Upper lobe of right lung (tissue), 1 donor: ENCODE measurements around the gene FAM114A2. TPM values are rescaled to one million over a fixed set of nuclear protein-coding genes. Genes with fewer than 3 reads are reported as not detected.
A peak's percentile ranks its signal among the peaks of the same experiment; 100 is the strongest.

ENCODE experiments used
- ATAC-seq: fragments of 200-7000 bp; cut with Tn5 transposase; one replicate; pipeline ENCODE4 v1.9.1; 2020; ENCODE audit warnings: mild to moderate bottlenecking, moderate library complexity
- DNase-seq: peaks from one replicate; pipeline ENCODE4 v3.0.0-alpha.2; 2020
- H3K27ac ChIP-seq: fragments of 200-600 bp; one replicate; pipeline ENCODE4 v1.8.0; 2022
- H3K27me3 ChIP-seq: fragments of 200-600 bp; one replicate; pipeline ENCODE4 v1.8.0; 2022; ENCODE audit warnings: mild to moderate bottlenecking
- H3K36me3 ChIP-seq: fragments of 200-600 bp; one replicate; pipeline ENCODE4 v1.8.0; 2022
- H3K4me1 ChIP-seq: fragments of 200-600 bp; one replicate; pipeline ENCODE4 v1.8.0; 2022
- H3K4me3 ChIP-seq: fragments of 200-600 bp; one replicate; pipeline ENCODE4 v1.8.0; 2022; ENCODE audit warnings: mild to moderate bottlenecking
- H3K9me3 ChIP-seq: fragments of 200-600 bp; one replicate; pipeline ENCODE4 v1.8.0; 2022
- CTCF ChIP-seq: fragments of 200-600 bp; IDR thresholded peaks from one replicate; pipeline ENCODE4 v1.8.0; 2022; ENCODE audit warnings: antibody characterized with exemption
- intact Hi-C: fragments of 100-400 bp; cut with DNase I; formaldehyde crosslinking; loops from one replicate; pipeline ENCODE4 v1.11.0; 2022
- total RNA-seq: library from RNA; stranded (reverse); fragmentation: NEBNext Ultra II Directional; extraction: Animal tissue kit (Norgen Biotek cat#: 25700); gene quantifications from one replicate; pipeline ENCODE4 v1.2.1, GENCODE V29; 2021
- donor health status: DM: no; HTN: yes; CAD: no; lungs with severe emphysema.

Gene FAM114A2
- total RNA-seq, 1 donor from 2014 or later, result 37.4 TPM

- no peak overlapping the region for H3K27ac ChIP-seq
- ATAC-seq, result no peak
- intact Hi-C loops, result no loop called here
Measured at GRCh38 chr5:154047324-154047723, 8.6 kb upstream of the FAM114A2 start.

GRCh38 chr5:154046486-154046885 lies 7.8 kb upstream of the FAM114A2 start:
- H3K27me3 ChIP-seq, result no peaks in the 10 kb centered on the region
- no peak overlapping the region for H3K27ac ChIP-seq
- DNase-seq (no peak), ATAC-seq (no peak)
- no peak for TF ChIP-seq CTCF
- H3K36me3 ChIP-seq, result peaks cover 17% of the 10 kb centered on the region
- intact Hi-C loops, result no loop called here
- H3K9me3 ChIP-seq, result no peaks in the 10 kb centered on the region
- H3K4me3 ChIP-seq, result no peak overlapping the region
- peaks cover 15% of the 10 kb centered on the region for H3K4me1 ChIP-seq

More at GRCh38 chr5:154047324-154047723, 8.6 kb upstream of the FAM114A2 start:
- Histone ChIP-seq H3K27me3 (no peaks in the 10 kb centered on the region), H3K4me3 (no peak overlapping the region), H3K4me1 (peaks cover 11% of the 10 kb centered on the region), H3K9me3 (no peaks in the 10 kb centered on the region), H3K36me3 (peaks cover 23% of the 10 kb centered on the region)
- no peak for TF ChIP-seq CTCF
- no peak for DNase-seq

- Histone ChIP-seq H3K4me1 (peaks cover 33% of the 10 kb centered on the region), H3K4me3 (no peak overlapping the region), H3K27ac (no peak overlapping the region), H3K27me3 (no peaks in the 10 kb centered on the region), H3K36me3 (peaks cover 2% of the 10 kb centered on the region), H3K9me3 (no peaks in the 10 kb centered on the region)
- ATAC-seq (no peak), DNase-seq (no peak)
- intact Hi-C loops, result no loop called here
- no peak for TF ChIP-seq CTCF
Measured at GRCh38 chr5:154044581-154044980, 5.9 kb upstream of the FAM114A2 start.

GRCh38 chr5:154044099-154044498 lies 5.4 kb upstream of the FAM114A2 start:
- ATAC-seq (no peak), DNase-seq (no peak)
- Histone ChIP-seq H3K27ac (no peak overlapping the region), H3K36me3 (no peaks in the 10 kb centered on the region), H3K4me3 (no peak overlapping the region), H3K4me1 (peaks cover 34% of the 10 kb centered on the region), H3K27me3 (no peaks in the 10 kb centered on the region), H3K9me3 (no peaks in the 10 kb centered on the region)
- no peak for TF ChIP-seq CTCF
- intact Hi-C loops, result no loop called here

GRCh38 chr5:154042766-154043165 lies 4.1 kb upstream of the FAM114A2 start:
- TF ChIP-seq CTCF, result no peak
- no peak for ATAC-seq
- no peak for DNase-seq
- H3K27me3 ChIP-seq, result no peaks in the 10 kb centered on the region
- H3K36me3 ChIP-seq, result no peaks in the 10 kb centered on the region
- no peaks in the 10 kb centered on the region for H3K9me3 ChIP-seq
- peaks cover 36% of the 10 kb centered on the region for H3K4me1 ChIP-seq
- intact Hi-C loops, result no loop called here
- no peak overlapping the region for H3K27ac ChIP-seq
- H3K4me3 ChIP-seq, result no peak overlapping the region

GRCh38 chr5:154039458-154039829 lies 734 bp upstream of the FAM114A2 start:
- Histone ChIP-seq H3K4me1 (peaks cover 44% of the 10 kb centered on the region), H3K27ac (peak overlapping the region; percentile 87), H3K4me3 (peak overlapping the region; percentile 88), H3K9me3 (no peaks in the 10 kb centered on the region), H3K36me3 (no peaks in the 10 kb centered on the region), H3K27me3 (no peaks in the 10 kb centered on the region)
- intact Hi-C loops, result no loop called here
- no peak for DNase-seq
- ATAC-seq, result no peak
- no peak for TF ChIP-seq CTCF
